Heart left ventricle (tissue), 16 donors: ENCODE measurements around the gene ZNF837. TPM values are rescaled to one million over a fixed set of nuclear protein-coding genes. Genes with fewer than 3 reads are reported as not detected.
A peak's percentile ranks its signal among the peaks of the same experiment; 100 is the strongest.

ENCODE experiments used
- ATAC-seq, 4 donors: fragments of 200-7000 bp; cut with Tn5 transposase; one replicate each; pipeline ENCODE4 v1.9.1; 2020 to 2022; ENCODE audit warnings: moderate library complexity in 4 of 4, mild to moderate bottlenecking in 3 of 4, moderate number of reproducible peaks in 1 of 4
- DNase-seq, 5 donors: peaks; one replicate each; pipeline ENCODE4 v3.0.0-alpha.2; 2020
- H3K27ac ChIP-seq, 12 donors: fragments of 200-600 bp; sonication (generic) in 4 of 12; one replicate each; pipeline versions ENCODE4 v1.5.0 to v1.8.0; 2016 to 2022; ENCODE audit warnings: mild to moderate bottlenecking in 2 of 12
- H3K27me3 ChIP-seq, 9 donors: fragments of 200-600 bp; sonication (generic) in 2 of 9; one replicate each; pipeline versions ENCODE4 v1.5.1 to v1.8.0; 2016 to 2022; ENCODE audit warnings: mild to moderate bottlenecking in 3 of 9
- H3K36me3 ChIP-seq, 9 donors: fragments of 200-600 bp; sonication (generic) in 2 of 9; one replicate each; pipeline versions ENCODE4 v1.5.0 to v1.8.0; 2018 to 2022; ENCODE audit warnings: mild to moderate bottlenecking in 2 of 9
- H3K4me1 ChIP-seq, 12 donors: fragments of 200-600 bp; sonication (generic) in 4 of 12; one replicate each; pipeline versions ENCODE4 v1.5.0 to v1.8.0; 2016 to 2022; ENCODE audit warnings: mild to moderate bottlenecking in 3 of 12
- H3K4me3 ChIP-seq, 12 donors: fragments of 200-600 bp; sonication (generic) in 4 of 12; one replicate each; pipeline versions ENCODE4 v1.5.0 to v1.8.0; 2017 to 2022; ENCODE audit warnings: mild to moderate bottlenecking in 9 of 12, moderate library complexity in 4 of 12
- H3K9me3 ChIP-seq, 12 donors: fragments of 200-600 bp; sonication (generic) in 4 of 12; one replicate each; pipeline versions ENCODE4 v1.5.0 to v1.8.0; 2016 to 2022; ENCODE audit warnings: mild to moderate bottlenecking in 1 of 12
- CTCF ChIP-seq, 12 donors: fragments of 200-600 bp; sonication (generic) in 4 of 12; IDR thresholded peaks; one replicate each; pipeline versions ENCODE4 v1.5.0 to v1.8.0; 2018 to 2022; ENCODE audit warnings: antibody characterized with exemption in 12 of 12, mild to moderate bottlenecking in 5 of 12
- POLR2A ChIP-seq, 2 donors: fragments of 450-650 bp; IDR thresholded peaks; one replicate each; pipeline ENCODE4 v1.6.1; 2017; ENCODE audit warnings: antibody characterized with exemption in 2 of 2, mild to moderate bottlenecking in 2 of 2, moderate library complexity in 2 of 2
- WGBS, 4 donors: extraction: QIAGEN DNeasy Blood & Tissue Kit in 2 of 4; methylation state at CpG; one replicate each; pipeline versions ENCODE4 v1.1.5 to v1.1.7; 2013 to 2018; 5-methylcytosine and 5-hydroxymethylcytosine counted together
- intact Hi-C, 10 donors: fragments of 100-400 bp; cut with DNase I; formaldehyde crosslinking; loops; one replicate each; pipeline versions ENCODE4 v1.11.1 to v1.14.2; 2022
- polyA plus RNA-seq, 2 donors: library from polyadenylated mRNA; stranded (reverse); fragments of 200-250 nt; gene quantifications; one replicate each; pipeline ENCODE4 v1.2.3, GENCODE V29; 2013
- total RNA-seq, 9 donors: library from RNA; depleted of rRNA in 2 of 9; stranded (reverse); fragments of >200 nt in 2 of 9; fragmentation: NEBNext Ultra II Directional in 3 of 9; extraction: Animal tissue kit (Norgen Biotek cat#: 25700) in 3 of 9; gene quantifications; one replicate each; pipeline versions ENCODE4 v1.1.0 to v1.2.4, GENCODE V29; 2016 to 2023
- donor health status: ischemic (EF 13 %, LVEDD 7.1; RV severe dilation, severe dysfunction).
- donor health status: healthy with polysubstance abuse.
- donor health status: DM: no; HTN: yes; CAD: no.
- donor health status: DM: no; HTN: no; CAD: no.
- donor health status: ischemic (EF 25% LVEDD 6.9; RV normal size, moderate dysfunction).
- donor health status: ischemic (EF 25% LVEDD 5.7; RV mildly dilated, moderate dysfunction).
- donor health status: healthy.
- donor health status: DM: yes; HTN: yes; CAD: no.
- donor health status: ischemic (EF 35%, LVEDD 5.7; RV mildly dilated, moderate dysfunction).
- donor health status: nonischemic (EF 11% LVEDD 7.7; RV severe dilation, severe dysfunction).
- donor health status: DM: yes; HTN: yes; CAD: no.
- donor health status: PGD.
- donor health status: ischemic (EF 29% LVEDD 5.4; RV normal size, mild dysfunction).
- donor health status: nonischemic (EF 23%, LVEDD 6.1; RV moderate dilation, normal function).

The ZNF837 gene
- total and polyA plus RNA-seq, 11 donors: 0.17 to 0.75 (median 0.57) TPM; not detected in 2

GRCh38 chr19:58326501-58326913 lies 54.3 kb downstream of the ZNF837 start:
- DNase-seq (no peak), ATAC-seq (peak in 2 of 4 donors; percentile 1 to 12)
- Histone ChIP-seq H3K4me1 (peaks cover 5 to 38% (median 17%) of the 10 kb centered on the region in 12 donors), H3K9me3 (no peaks in the 10 kb centered on the region), H3K27ac (peak overlapping the region; percentile 81 to 99 (median 96)), H3K36me3 (peaks cover 0 to 8% (median 0%) of the 10 kb centered on the region in 9 donors), H3K27me3 (no peaks in the 10 kb centered on the region), H3K4me3 (peak overlapping the region; percentile 44 to 98 (median 82))
- TF ChIP-seq POLR2A (IDR thresholded peaks at IDR 0.05) (no peak), CTCF (IDR thresholded peaks at IDR 0.05) (no peak)
- WGBS, 4 donors: 2 to 13% (median 4%) methylated on average over 9 of the region's 9 CpGs
- intact Hi-C loops: loop anchor here in 5 of 10 donors (2.0 to 5.0 kb wide), 4 partner anchors 36 to 60 kb away; partner anchors contain the start of genes ZNF497 (in 3 of the 5), ZNF837 (in 2 of the 5) and RPS5 (in 1 of the 5)

DNA sequence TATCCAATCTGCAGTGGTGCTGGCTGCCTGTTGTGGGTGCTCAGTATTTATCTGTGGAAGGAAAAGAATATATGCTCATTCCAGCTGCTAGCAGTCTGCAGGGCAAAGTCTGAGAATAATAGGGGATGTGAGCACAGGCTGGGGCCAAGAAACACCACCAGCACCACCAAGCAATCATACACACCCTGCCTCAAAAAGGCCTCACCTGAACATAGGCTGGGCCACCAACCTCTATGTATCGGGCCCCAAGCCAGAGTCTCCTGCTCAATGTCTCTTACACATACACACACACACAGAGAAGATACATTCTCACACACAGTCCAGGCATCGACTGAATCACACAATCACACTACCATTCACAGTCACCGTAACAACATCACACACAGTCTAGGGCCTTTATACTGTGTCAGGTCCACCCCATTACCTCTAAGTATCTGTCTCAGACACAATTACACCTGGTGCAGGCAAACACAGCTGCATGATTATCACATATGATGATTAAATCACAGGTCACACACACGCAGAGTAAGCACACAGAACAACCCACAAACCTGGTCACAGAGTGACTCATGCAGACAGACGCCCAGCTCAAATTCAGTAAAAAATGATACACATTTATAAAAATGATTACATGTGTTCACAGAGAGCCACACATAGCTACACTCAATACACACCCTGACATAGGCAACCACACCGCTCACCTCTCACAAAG lies 55.4 kb downstream of the ZNF837 start:
- Histone ChIP-seq H3K4me3 (peak overlapping the region in 5 of 12 donors; percentile 79 to 98 (median 86)), H3K36me3 (peaks cover 0 to 8% (median 0%) of the 10 kb centered on the region in 9 donors), H3K4me1 (peaks cover 5 to 35% (median 17%) of the 10 kb centered on the region in 12 donors), H3K27ac (no peak overlapping the region), H3K27me3 (no peaks in the 10 kb centered on the region), H3K9me3 (no peaks in the 10 kb centered on the region)
- ATAC-seq (no peak), DNase-seq (no peak)
- TF ChIP-seq POLR2A (IDR thresholded peaks at IDR 0.05): no peak
- TF ChIP-seq CTCF (IDR thresholded peaks at IDR 0.05): no peak
- intact Hi-C loops: loop anchor here in 5 of 10 donors (2.0 to 5.0 kb wide), 4 partner anchors 37 to 61 kb away; partner anchors contain the start of genes ZNF497 (in 3 of the 5), ZNF837 (in 2 of the 5) and RPS5 (in 1 of the 5)
- 90 to 94% (median 93%) methylated on average over 6 of the region's 6 CpGs for WGBS, 4 donors

DNA sequence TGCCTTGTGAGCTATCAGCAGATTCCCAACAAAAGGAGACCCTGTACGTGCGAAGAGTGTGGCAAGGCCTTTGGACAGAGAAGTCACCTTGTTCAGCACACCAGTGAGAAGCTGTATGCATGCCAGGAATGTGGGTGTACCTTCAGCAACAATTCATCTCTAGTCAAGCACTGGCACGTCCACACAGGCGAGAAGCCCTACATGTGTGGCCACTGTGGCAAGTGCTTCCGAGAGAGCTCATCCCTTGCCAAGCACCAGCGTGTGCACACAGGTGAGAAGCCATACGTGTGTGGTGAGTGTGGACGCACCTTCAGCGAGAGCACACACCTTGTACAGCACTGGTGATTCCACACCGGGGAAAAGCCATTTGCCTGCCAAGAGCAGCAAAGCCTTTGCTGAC lies 61.6 kb downstream of the ZNF837 start:
- H3K27me3 ChIP-seq: no peaks in the 10 kb centered on the region
- TF ChIP-seq CTCF (IDR thresholded peaks at IDR 0.05): no peak
- TF ChIP-seq POLR2A (IDR thresholded peaks at IDR 0.05): no peak
- H3K27ac ChIP-seq: no peak overlapping the region
- no peaks in the 10 kb centered on the region for H3K9me3 ChIP-seq
- no peak overlapping the region for H3K4me3 ChIP-seq
- DNase-seq (no peak), ATAC-seq (no peak)
- intact Hi-C loops: loop anchor here in 1 of 10 donors (10.0 kb wide), 1 partner anchor 294 kb away; no protein-coding TSS in a partner anchor
- WGBS, 4 donors: 90 to 95% (median 94%) methylated on average over 9 to 10 of the region's 10 CpGs
- H3K4me1 ChIP-seq: no peaks in the 10 kb centered on the region
- H3K36me3 ChIP-seq: peaks cover 0 to 31% (median 23%) of the 10 kb centered on the region in 9 donors

- H3K36me3 ChIP-seq: peaks cover 0 to 40% (median 33%) of the 10 kb centered on the region in 9 donors
Observed at GRCh38 chr19:58318297-58318696, 62.5 kb downstream of the ZNF837 start.

More at GRCh38 chr19:58318297-58318696, 62.5 kb downstream of the ZNF837 start:
- 78 to 92% (median 80%) methylated on average over 4 of the region's 4 CpGs for WGBS, 4 donors
- Histone ChIP-seq H3K27ac (no peak overlapping the region), H3K4me3 (no peak overlapping the region), H3K9me3 (no peaks in the 10 kb centered on the region), H3K4me1 (no peaks in the 10 kb centered on the region), H3K27me3 (no peaks in the 10 kb centered on the region)
- intact Hi-C loops: loop anchor here in 1 of 10 donors (10.0 kb wide), 1 partner anchor 293 kb away; no protein-coding TSS in a partner anchor
- DNase-seq: no peak
- TF ChIP-seq CTCF (IDR thresholded peaks at IDR 0.05) (no peak), POLR2A (IDR thresholded peaks at IDR 0.05) (no peak)
- no peak for ATAC-seq
